HepG2 (cell line): ENCODE data around the gene ARMC3.

Experiments used
- SP2 ChIP-seq: sonication (generic); formaldehyde crosslinking; IDR thresholded peaks from 2 replicates; pipeline ENCODE4 v1.5.1; 2020; ENCODE audit warnings: mild to moderate bottlenecking, missing genetic modification reagents
- TF ChIP-seq, protein P1 (sequence below): sonication (generic); formaldehyde crosslinking; IDR thresholded peaks from 2 replicates; pipeline ENCODE4 v1.5.0; 2020; ENCODE audit warnings: missing genetic modification reagents

DNA sequence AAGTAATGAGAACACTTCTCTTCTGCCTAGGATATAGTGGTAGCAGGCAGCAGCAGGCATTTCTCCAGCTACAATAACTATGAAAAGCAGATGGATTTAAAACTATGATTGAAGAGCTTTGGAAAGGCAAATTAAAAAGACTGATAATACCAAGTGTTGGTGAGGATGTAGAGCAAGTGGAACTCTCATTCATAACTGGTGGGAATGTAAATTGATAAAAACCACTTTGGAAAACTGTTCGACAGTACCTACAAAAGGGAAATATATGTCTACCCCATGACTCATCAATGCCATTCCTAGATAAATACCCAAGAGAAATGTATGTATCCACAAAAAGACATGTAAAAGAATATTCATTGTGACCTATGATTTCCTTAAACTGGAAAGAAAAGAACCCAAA lies 14.6 kb downstream of the ARMC3 start:
- TF ChIP-seq, protein P1, sequence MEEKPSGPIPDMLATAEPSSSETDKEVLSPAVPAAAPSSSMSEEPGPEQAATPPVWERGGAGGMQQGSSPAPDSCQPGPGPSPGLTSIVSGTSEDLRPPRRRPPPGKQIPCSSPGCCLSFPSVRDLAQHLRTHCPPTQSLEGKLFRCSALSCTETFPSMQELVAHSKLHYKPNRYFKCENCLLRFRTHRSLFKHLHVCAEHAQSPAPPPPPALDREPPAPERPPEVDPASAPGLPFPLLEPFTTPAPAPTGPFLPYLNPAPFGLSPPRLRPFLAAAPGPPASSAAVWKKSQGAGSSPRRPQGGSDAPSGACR (CRISPR knock-in tag): no peak
- TF ChIP-seq SP2 (CRISPR knock-in tag): no peak
